ENCODE data around the gene KNDC1.

DNA sequence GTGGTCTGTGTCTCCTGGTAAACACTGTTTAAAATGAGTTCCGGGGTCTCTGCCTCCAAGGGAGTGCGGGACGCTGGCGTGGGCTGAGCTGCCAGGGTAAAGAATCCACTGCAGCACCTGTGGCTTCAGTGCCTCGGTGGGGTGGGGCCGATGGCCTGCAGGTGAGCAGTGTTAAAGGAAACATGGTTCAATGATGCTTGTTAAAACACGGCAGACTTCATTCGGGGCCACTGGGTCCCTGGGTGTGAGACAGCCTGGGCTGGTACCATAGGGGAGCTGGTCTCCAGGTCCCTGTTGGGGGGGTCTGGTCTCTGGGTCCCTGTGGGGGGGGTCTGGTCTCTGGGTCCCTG is 24.9 kb upstream of the KNDC1 start:
- TF ChIP-seq, protein P1, sequence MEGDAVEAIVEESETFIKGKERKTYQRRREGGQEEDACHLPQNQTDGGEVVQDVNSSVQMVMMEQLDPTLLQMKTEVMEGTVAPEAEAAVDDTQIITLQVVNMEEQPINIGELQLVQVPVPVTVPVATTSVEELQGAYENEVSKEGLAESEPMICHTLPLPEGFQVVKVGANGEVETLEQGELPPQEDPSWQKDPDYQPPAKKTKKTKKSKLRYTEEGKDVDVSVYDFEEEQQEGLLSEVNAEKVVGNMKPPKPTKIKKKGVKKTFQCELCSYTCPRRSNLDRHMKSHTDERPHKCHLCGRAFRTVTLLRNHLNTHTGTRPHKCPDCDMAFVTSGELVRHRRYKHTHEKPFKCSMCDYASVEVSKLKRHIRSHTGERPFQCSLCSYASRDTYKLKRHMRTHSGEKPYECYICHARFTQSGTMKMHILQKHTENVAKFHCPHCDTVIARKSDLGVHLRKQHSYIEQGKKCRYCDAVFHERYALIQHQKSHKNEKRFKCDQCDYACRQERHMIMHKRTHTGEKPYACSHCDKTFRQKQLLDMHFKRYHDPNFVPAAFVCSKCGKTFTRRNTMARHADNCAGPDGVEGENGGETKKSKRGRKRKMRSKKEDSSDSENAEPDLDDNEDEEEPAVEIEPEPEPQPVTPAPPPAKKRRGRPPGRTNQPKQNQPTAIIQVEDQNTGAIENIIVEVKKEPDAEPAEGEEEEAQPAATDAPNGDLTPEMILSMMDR (IDR thresholded peaks at IDR 0.05 in 8 of 11, conservative IDR thresholded peaks at IDR 0.05 in 3 of 11) = no peak
- no peak for TF ChIP-seq POLR2A (IDR thresholded peaks at IDR 0.05)
